Spleen (tissue), 7 donors: ENCODE data around the gene ZNRD2.

Source experiments
- CTCF ChIP-seq, 11 experiments: fragments of 200-600 bp in 7 of 11; fragments of 450-650 bp in 4 of 11; sonication (generic) in 4 of 11; IDR thresholded peaks in 8 of 11; conservative IDR thresholded peaks in 3 of 11; 1 replicate in 7 of 11; 2 replicates in 4 of 11; pipeline versions ENCODE4 v1.4.0 to v1.8.0; 2016 to 2021; ENCODE audit warnings: antibody characterized with exemption in 11 of 11, inconsistent platforms in 4 of 11, mild to moderate bottlenecking in 1 of 11
- POLR2AphosphoS5 ChIP-seq, 3 donors: sonication (generic); formaldehyde crosslinking; IDR thresholded peaks; one replicate each; pipeline ENCODE4 v1.5.1; 2017; ENCODE audit warnings: antibody characterized with exemption in 3 of 3
- donor health status: DM: no; HTN: no; CAD: no; lungs with moderate emphysema.
- donor health status: DM: no; HTN: no; CAD: no.
- donor health status: DM: no; HTN: no; CAD: no.

- TF ChIP-seq CTCF (IDR thresholded peaks at IDR 0.05 in 8 of 11, conservative IDR thresholded peaks at IDR 0.05 in 3 of 11), result no peak
- TF ChIP-seq POLR2AphosphoS5 (IDR thresholded peaks at IDR 0.05), result peak in 1 of 3 donors; percentile 19
These were observed 8.4 kb downstream of the ZNRD2 start for GRCh38 chr11:65578667-65579066.
